ENCODE measurements around the gene SORCS2.

The SORCS2 gene

GRCh38 chr4:7208509-7209451 lies 16.4 kb downstream of the SORCS2 start (continued):
- TF ChIP-seq PRDM2 (tag by site-specific recombination; IDR thresholded peaks at IDR 0.05; ENCODE audit: borderline replicate concordance) (no peak), ZNF175 (tag by site-specific recombination; IDR thresholded peaks at IDR 0.05) (no peak), ZNF148 (tag by site-specific recombination; IDR thresholded peaks at IDR 0.05; ENCODE audit: borderline replicate concordance) (no peak), ZNF677 (tag by site-specific recombination; IDR thresholded peaks at IDR 0.05) (no peak), ZNF366 (tag by site-specific recombination; conservative IDR thresholded peaks at IDR 0.05) (no peak), GLIS2 (tag by site-specific recombination; IDR thresholded peaks at IDR 0.05) (no peak), IKZF3 (tag by site-specific recombination; IDR thresholded peaks at IDR 0.05) (no peak), PRDM1 (tag by site-specific recombination; IDR thresholded peaks at IDR 0.05) (no peak), KLF9 (tag by site-specific recombination; IDR thresholded peaks at IDR 0.05; ENCODE audit: low read depth) (no peak), SALL2 (tag by site-specific recombination; IDR thresholded peaks at IDR 0.05; ENCODE audit: borderline replicate concordance) (no peak), ZNF76 (tag by site-specific recombination; IDR thresholded peaks at IDR 0.05; ENCODE audit: borderline replicate concordance, low read depth) (no peak)

GRCh38 chr4:7209699-7210098 lies 17.4 kb downstream of the SORCS2 start:
- Histone ChIP-seq H3K4me1 (ENCODE audit: control insufficient read depth, insufficient read depth, low read length) (no peaks in the 10 kb centered on the region; the same call in 1 of the 2 replicates), H3K4me3 (ENCODE audit: low read depth, low read length) (no peak overlapping the region), H3K27ac (ENCODE audit: extremely low read depth, low read depth, low read length) (no peak overlapping the region), H3K9me3 (ENCODE audit: control insufficient read depth, insufficient read depth, low read depth, low read length) (no peaks in the 10 kb centered on the region), H3K36me3 (ENCODE audit: control insufficient read depth in 2 of 2, insufficient read depth in 1 of 2, low read length in 2 of 2) (no peaks in the 10 kb centered on the region)
- CTCF ChIA-PET = interaction anchor here (0.6 kb wide), 2 partner anchors 155 to 183 kb away, joined by 3 read pairs; no protein-coding TSS in a partner anchor
- POLR2A ChIA-PET = no interaction called here
- no peak for TF ChIP-seq PRDM2 (tag by site-specific recombination; IDR thresholded peaks at IDR 0.05; ENCODE audit: borderline replicate concordance)
- TF ChIP-seq ZNF133 (tag by site-specific recombination; IDR thresholded peaks at IDR 0.05) = no peak
- TF ChIP-seq SCRT1 (tag by site-specific recombination; IDR thresholded peaks at IDR 0.05; ENCODE audit: borderline replicate concordance) = no peak
- TF ChIP-seq ZNF792 (tag by site-specific recombination; IDR thresholded peaks at IDR 0.05) = no peak
- TF ChIP-seq ZNF449 (tag by site-specific recombination; IDR thresholded peaks at IDR 0.05) = no peak
- no peak for TF ChIP-seq BCL11A (tag by site-specific recombination; IDR thresholded peaks at IDR 0.05; ENCODE audit: low read depth)

Measured in HEK293 (cell line).